HepG2 (cell line): ENCODE measurements around the gene SOSTDC1. TPM values are rescaled to one million over a fixed set of nuclear protein-coding genes. Genes with fewer than 3 reads are reported as not detected.

Experiments
- ATAC-seq: fragments of 200-7000 bp; cut with Tn5 transposase; 3 replicates; pipeline ENCODE4 v1.9.1; 2020; ENCODE audit warnings: mild to moderate bottlenecking, moderate library complexity
- BruUV-seq: library from RNA; stranded (reverse); fragments of 400-500 nt; replicated peaks from 2 replicates; lab custom pipeline; 2021; lab: Mats Ljungman, UMichigan
- CTCF ChIA-PET: fragments of 300-600 bp; formaldehyde crosslinking; extraction: SDS; loops from one replicate; lab custom pipeline; 2021; ENCODE audit warnings: low total read pairs, inconsistent platforms, low intra/inter-chr PET ratio; lab: Yijun Ruan, JAX
- POLR2A ChIA-PET: fragments of 350-600 bp; sonication (Branson Sonifier 250); formaldehyde crosslinking; loops from one replicate; lab custom pipeline; 2020; ENCODE audit warnings: antibody characterized with exemption, inconsistent platforms; lab: Yijun Ruan, JAX
- DNase-seq: peaks from one replicate; pipeline ENCODE4 v3.0.0-alpha.2; 2015; ENCODE audit warnings: low spot score
- FAIRE-seq: peaks from 3 replicates; lab custom pipeline; 2011; peaks lifted over from hg19 to GRCh38; lab: Jason Lieb, UNC
- H2AFZ ChIP-seq: one replicate; pipeline ENCODE4 v1.6.1; 2011; ENCODE audit warnings: low read length, inconsistent platforms
- H3K27ac ChIP-seq: fragments of 300-600 bp; 3 replicates; pipeline ENCODE4 v1.8.0; 2011; ENCODE audit warnings: mixed run types, mild to moderate bottlenecking, mixed read lengths, low read length, inconsistent platforms; ENCODE audit not compliant: insufficient read depth; ENCODE audit errors: extremely low read length
- H3K27me3 ChIP-seq, 2 experiments: fragments of 200-600 bp in 1 of 2; 2 replicates in 1 of 2; 3 replicates in 1 of 2; pipeline versions ENCODE4 v1.6.0 to v1.8.0; 2011; ENCODE audit warnings: low read length in 2 of 2, mild to moderate bottlenecking in 2 of 2, moderate library complexity in 2 of 2, inconsistent platforms in 1 of 2; ENCODE audit not compliant: insufficient read depth in 2 of 2, control insufficient read depth in 1 of 2
- H3K36me3 ChIP-seq, 2 experiments: fragments of 200-600 bp in 1 of 2; replicated peaks in 1 of 2; 2 replicates in 1 of 2; 3 replicates in 1 of 2; pipeline versions ENCODE4 v1.5.1 to v1.8.0; 2011; ENCODE audit warnings: low read length in 2 of 2, inconsistent platforms in 1 of 2; ENCODE audit not compliant: insufficient read depth in 2 of 2, control insufficient read depth in 1 of 2
- H3K4me1 ChIP-seq: 2 replicates; pipeline ENCODE4 v1.5.1; 2012; ENCODE audit warnings: low read length, inconsistent platforms; ENCODE audit not compliant: insufficient read depth
- H3K4me2 ChIP-seq: 2 replicates; pipeline ENCODE4 v1.6.0; 2011; ENCODE audit warnings: low read depth, low read length, inconsistent platforms
- H3K4me3 ChIP-seq, 3 experiments: fragments of 200-600 bp in 1 of 3; sonication (generic), shearing (Covaris generic) in 1 of 3; replicated peaks in 1 of 3; 2 replicates each; pipeline ENCODE4 v1.5.1; 2011 to 2016; ENCODE audit warnings: low read length in 3 of 3, inconsistent platforms in 2 of 3, low read depth in 2 of 3, mild to moderate bottlenecking in 2 of 3, control low read depth in 1 of 3, mixed read lengths in 1 of 3; ENCODE audit not compliant: insufficient read depth in 1 of 3
- H3K79me2 ChIP-seq: one replicate; pipeline ENCODE4 v1.6.1; 2011; ENCODE audit warnings: low read length, inconsistent platforms; ENCODE audit not compliant: insufficient read depth
- H3K9ac ChIP-seq: 2 replicates; pipeline ENCODE4 v1.6.0; 2011; ENCODE audit warnings: mild to moderate bottlenecking, low read depth, low read length, inconsistent platforms; ENCODE audit not compliant: insufficient read depth
- H3K9me3 ChIP-seq: 2 replicates; pipeline ENCODE4 v1.5.1; 2012; ENCODE audit warnings: mild to moderate bottlenecking, low read length
- H4K20me1 ChIP-seq: 2 replicates; pipeline ENCODE4 v1.6.0; 2011; ENCODE audit warnings: inconsistent platforms, mild to moderate bottlenecking, low read length, moderate library complexity; ENCODE audit not compliant: insufficient read depth
- AKAP8 ChIP-seq: sonication (generic); formaldehyde crosslinking; IDR thresholded peaks from 2 replicates; pipeline ENCODE4 v1.5.1; 2020; ENCODE audit warnings: mild to moderate bottlenecking, missing genetic modification reagents
- HNRNPLL ChIP-seq: fragments of 200-400 bp; formaldehyde crosslinking; IDR thresholded peaks from 2 replicates; pipeline ENCODE4 v1.6.1; 2017; ENCODE audit warnings: mild to moderate bottlenecking, low read depth, low read length; ENCODE audit not compliant: poor library complexity, severe bottlenecking
- ZNF556 ChIP-seq: sonication (generic); formaldehyde crosslinking; IDR thresholded peaks from 2 replicates; pipeline ENCODE4 v1.4.0; 2020; ENCODE audit warnings: mild to moderate bottlenecking, missing genetic modification reagents, borderline replicate concordance
- ZNF597 ChIP-seq: sonication (generic); formaldehyde crosslinking; IDR thresholded peaks from 2 replicates; pipeline ENCODE4 v1.5.0; 2020; ENCODE audit warnings: missing genetic modification reagents
- ZNF619 ChIP-seq: sonication (generic); formaldehyde crosslinking; IDR thresholded peaks from 2 replicates; pipeline ENCODE4 v1.4.0; 2020; ENCODE audit warnings: mild to moderate bottlenecking, missing genetic modification reagents
- ZSCAN29 ChIP-seq: sonication (generic); formaldehyde crosslinking; conservative IDR thresholded peaks from 2 replicates; pipeline ENCODE4 v1.4.0; 2020; ENCODE audit warnings: mild to moderate bottlenecking, missing genetic modification reagents
- WGBS: methylation state at CpG from one replicate; pipeline ENCODE4 v1.1.6; 2017; ENCODE audit warnings: low lambda C conversion rate; 5-methylcytosine and 5-hydroxymethylcytosine counted together
- in situ Hi-C: cut with HindIII; loops from 2 replicates; pipeline ENCODE4 v1.10.0; 2017; ENCODE audit warnings: low pct_unique_long_range_greater_than_20kb; ENCODE audit not compliant: extremely low pct_ligation_motif_present
- intact Hi-C: fragments of 100-400 bp; cut with micrococcal nuclease; formaldehyde crosslinking; loops from one replicate; pipeline ENCODE4 v1.10.0; 2022; ENCODE audit not compliant: unreplicated experiment
- polyA plus RNA-seq, 8 experiments: library from polyadenylated mRNA; depleted of rRNA in 3 of 8; stranded (reverse) in 7 of 8; unstranded in 1 of 8; fragments of >200 nt; fragmentation: Illumina TruSeq in 4 of 8; extraction: Trizol in 4 of 8; gene quantifications; 2 replicates each; pipeline versions ENCODE4 v1.2.1 to v1.2.3, GENCODE V29; 2011 to 2016; ENCODE audit warnings: low read depth in 4 of 8, missing spikeins in 1 of 8, mixed read lengths in 1 of 8; ENCODE audit not compliant: insufficient read depth in 1 of 8
- total RNA-seq, 5 experiments: library from RNA; depleted of rRNA; stranded (reverse); fragments of >200 nt; fragmentation: Illumina TruSeq; extraction: Trizol; gene quantifications; 2 replicates each; pipeline ENCODE4 v1.2.3, GENCODE V29; 2016; ENCODE audit warnings: low read depth in 1 of 5

SOSTDC1 gene
- total and polyA plus RNA-seq, 2 of the 13 experiments (the other 11 are each of a cell fraction or from before 2014, with no cell fraction given): not detected

GRCh38 chr7:16419126-16419525 lies 46.4 kb downstream of the SOSTDC1 start:
- Histone ChIP-seq H3K4me2 (no peak overlapping the region), H3K4me1 (peaks cover 24% of the 10 kb centered on the region), H3K79me2 (no peaks in the 10 kb centered on the region), H3K27ac (no peak overlapping the region), H3K36me3 (no peaks in the 10 kb centered on the region), H4K20me1 (no peaks in the 10 kb centered on the region), H3K9me3 (no peaks in the 10 kb centered on the region), H2AFZ (no peak overlapping the region), H3K9ac (no peak overlapping the region), H3K27me3 (no peaks in the 10 kb centered on the region), H3K4me3 (no peak overlapping the region)
- DNase-seq (no peak), ATAC-seq (no peak), FAIRE-seq (no peak)
- TF ChIP-seq ZSCAN29 (CRISPR knock-in tag): no peak
- ChIA-PET CTCF (no interaction called here), POLR2A (no interaction called here)
- intact Hi-C loops: no loop called here
- no TSS peak for BruUV-seq
- WGBS: 88% methylated on average over 1 of the region's 1 CpG
- in situ Hi-C loops: no loop called here

- CTCF ChIA-PET: no interaction called here
- Histone ChIP-seq H3K4me1 (peaks cover 22% of the 10 kb centered on the region), H3K36me3 (no peaks in the 10 kb centered on the region)
- no peak for DNase-seq
- TF ChIP-seq AKAP8 (no peak), HNRNPLL (no peak), ZNF619 (no peak), ZNF597 (CRISPR knock-in tag) (no peak), ZNF556 (CRISPR knock-in tag) (no peak)
- TF ChIP-seq, all 625 proteins: peak for 0
- BruUV-seq: no TSS peak
- no peak overlapping the region for H3K9ac ChIP-seq
- no peak overlapping the region for H3K4me2 ChIP-seq
- FAIRE-seq: no peak
- in situ Hi-C loops (no loop called here), intact Hi-C loops (no loop called here)
- H3K27ac ChIP-seq: no peak overlapping the region
- no peak overlapping the region for H3K4me3 ChIP-seq
- no peaks in the 10 kb centered on the region for H4K20me1 ChIP-seq
- POLR2A ChIA-PET: no interaction called here
- H3K27me3 ChIP-seq: no peaks in the 10 kb centered on the region
- WGBS: 0% methylated on average over 1 of the region's 1 CpG
- no peaks in the 10 kb centered on the region for H3K9me3 ChIP-seq
- no peak overlapping the region for H2AFZ ChIP-seq
- no peaks in the 10 kb centered on the region for H3K79me2 ChIP-seq
- ATAC-seq: no peak
These were observed 47.6 kb downstream of the SOSTDC1 start for GRCh38 chr7:16417906-16418305.
